ENCODE measurements around the gene NPAS3. TPM values are rescaled to one million over a fixed set of nuclear protein-coding genes. Genes with fewer than 3 reads are reported as not detected.

The NPAS3 gene
- total and polyA plus RNA-seq, 7 donors, result 0.36 to 6.4 (median 4.6) TPM; not detected in 2

DNA sequence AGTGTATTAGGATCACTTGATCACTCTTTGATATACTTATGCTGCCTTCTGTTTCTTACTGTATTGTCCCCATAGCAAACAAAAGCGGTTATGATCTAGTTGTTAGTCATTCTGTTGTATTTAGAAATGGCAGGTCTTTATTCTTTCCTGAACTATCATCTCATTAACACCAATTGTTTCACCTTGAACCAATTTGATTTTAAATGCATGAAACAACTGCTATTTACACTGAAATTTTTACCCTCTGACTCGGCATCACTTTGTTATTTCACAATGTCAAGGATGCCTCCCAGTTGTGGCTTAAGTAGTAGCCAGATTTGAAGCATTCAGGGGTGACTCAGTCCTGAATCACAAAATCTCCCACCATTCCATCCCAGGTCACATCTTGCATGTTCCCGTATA is 708.7 kb downstream of the NPAS3 start:
- no peak for TF ChIP-seq EP300 (IDR thresholded peaks at IDR 0.05)
- no peak for TF ChIP-seq CTCF (IDR thresholded peaks at IDR 0.05)
- no peak for TF ChIP-seq POLR2AphosphoS5 (IDR thresholded peaks at IDR 0.05)
- Histone ChIP-seq H3K9me3 (no peaks in the 10 kb centered on the region), H3K4me1 (no peaks in the 10 kb centered on the region), H3K36me3 (no peaks in the 10 kb centered on the region), H3K27me3 (no peaks in the 10 kb centered on the region), H3K27ac (no peak overlapping the region), H3K4me3 (no peak overlapping the region)
- 83% methylated on average over 3 of the region's 3 CpGs for WGBS, 2 donors
- DNase-seq, result no peak
- intact Hi-C loops (cut with DNase I), result no loop called here

DNA sequence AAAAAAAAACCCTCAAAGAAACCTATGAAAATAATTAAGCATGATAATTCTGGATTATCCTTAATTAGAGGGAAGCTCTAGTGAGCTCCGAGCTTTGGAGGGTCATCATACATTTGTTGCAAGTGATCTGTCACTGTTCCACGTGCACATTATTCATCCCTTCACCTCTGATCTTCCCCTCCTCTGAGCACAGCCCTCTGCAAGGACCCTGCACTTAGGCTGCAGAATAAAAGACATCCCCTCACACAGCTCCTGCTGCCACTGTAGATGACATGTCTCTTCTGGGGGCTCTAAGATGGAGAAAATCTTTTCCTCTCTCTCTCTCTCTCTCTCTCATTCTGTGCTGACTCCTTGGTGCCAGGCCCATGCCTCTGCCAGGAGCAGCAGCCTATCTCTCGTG is 711.8 kb downstream of the NPAS3 start:
- whole genome bisulfite sequencing, 2 donors, result 67 to 80% methylated on average over 3 of the region's 3 CpGs
- no peaks in the 10 kb centered on the region for H3K4me1 ChIP-seq
- no peak for DNase-seq
- TF ChIP-seq EP300 (IDR thresholded peaks at IDR 0.05), result no peak
- TF ChIP-seq POLR2AphosphoS5 (IDR thresholded peaks at IDR 0.05), result no peak
- no peak for TF ChIP-seq CTCF (IDR thresholded peaks at IDR 0.05)
- TF ChIP-seq POLR2A (IDR thresholded peaks at IDR 0.05), result no peak
- no peak overlapping the region for H3K27ac ChIP-seq
- no peaks in the 10 kb centered on the region for H3K36me3 ChIP-seq
- H3K27me3 ChIP-seq, result no peaks in the 10 kb centered on the region
- H3K4me3 ChIP-seq, result no peak overlapping the region
- H3K9me3 ChIP-seq, result no peaks in the 10 kb centered on the region
- intact Hi-C loops (cut with DNase I), result no loop called here

DNA sequence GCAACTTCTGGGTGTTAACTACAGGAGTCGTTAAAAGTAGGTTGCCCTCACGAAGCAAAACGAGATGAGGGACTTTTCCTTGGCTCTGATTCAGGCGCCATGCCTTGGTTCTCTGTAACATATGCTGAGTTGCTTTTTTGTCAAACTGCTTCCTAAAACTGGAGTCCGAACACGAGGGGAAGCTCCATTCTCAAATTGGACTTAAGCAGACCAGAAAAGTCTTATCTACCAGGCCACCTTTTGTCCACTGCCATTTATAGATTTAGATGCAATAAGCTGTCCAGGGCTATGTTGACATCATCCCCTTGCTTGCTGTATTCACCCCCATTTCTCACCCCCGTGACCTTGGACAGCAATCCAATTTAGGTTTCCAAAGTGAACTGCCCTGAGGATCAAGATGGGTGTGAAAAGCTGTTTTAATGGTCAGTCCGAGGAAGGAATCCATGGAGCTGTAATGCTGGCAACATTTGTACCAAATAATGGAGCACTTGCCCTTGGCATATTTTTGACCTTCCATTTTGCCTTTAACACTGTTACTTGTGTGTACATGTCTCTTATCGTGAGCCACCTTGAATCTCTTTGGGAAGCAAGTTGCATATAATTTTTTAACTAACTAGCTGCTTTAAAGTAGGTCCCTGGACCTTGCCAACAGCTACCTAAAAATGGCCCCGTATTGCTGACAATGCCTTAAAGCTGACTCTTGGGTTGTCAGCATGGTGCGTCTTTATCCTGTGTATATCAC is 714.1 kb downstream of the NPAS3 start:
- H3K27ac ChIP-seq, result no peak overlapping the region
- H3K27me3 ChIP-seq, result no peaks in the 10 kb centered on the region
- TF ChIP-seq EP300 (IDR thresholded peaks at IDR 0.05) (no peak), POLR2AphosphoS5 (IDR thresholded peaks at IDR 0.05) (no peak), CTCF (IDR thresholded peaks at IDR 0.05) (no peak), POLR2A (IDR thresholded peaks at IDR 0.05) (no peak)
- intact Hi-C loops (cut with DNase I), result no loop called here
- no peaks in the 10 kb centered on the region for H3K4me1 ChIP-seq
- H3K4me3 ChIP-seq, result no peak overlapping the region
- 75 to 85% methylated on average over 11 of the region's 11 CpGs for WGBS, 2 donors
- H3K36me3 ChIP-seq, result no peaks in the 10 kb centered on the region
- no peak for DNase-seq
- H3K9me3 ChIP-seq, result no peaks in the 10 kb centered on the region

DNA sequence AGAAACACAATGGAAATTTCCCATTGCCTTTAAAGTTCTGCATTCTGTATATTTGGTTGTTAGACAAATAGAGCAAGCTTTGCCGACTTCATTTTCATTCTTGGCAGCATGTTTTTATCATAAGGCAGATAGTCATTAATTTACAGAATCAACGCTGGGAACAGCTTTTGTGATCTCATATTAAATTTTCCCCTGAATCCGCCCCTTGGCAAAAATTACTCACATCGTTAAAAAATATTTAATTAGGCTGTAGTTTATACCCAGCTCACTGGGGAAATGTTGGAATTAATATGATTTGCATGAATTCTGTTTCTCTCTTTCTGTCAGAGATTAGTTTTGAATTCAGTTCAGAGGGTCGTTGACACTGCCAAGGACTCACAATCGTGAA is 714.6 kb downstream of the NPAS3 start:
- Histone ChIP-seq H3K4me1 (no peaks in the 10 kb centered on the region), H3K9me3 (no peaks in the 10 kb centered on the region), H3K27ac (no peak overlapping the region), H3K4me3 (no peak overlapping the region), H3K27me3 (no peaks in the 10 kb centered on the region), H3K36me3 (no peaks in the 10 kb centered on the region)
- WGBS, 2 donors, result 78 to 86% methylated on average over 6 of the region's 6 CpGs
- TF ChIP-seq CTCF (IDR thresholded peaks at IDR 0.05), result no peak
- no peak for TF ChIP-seq EP300 (IDR thresholded peaks at IDR 0.05)
- TF ChIP-seq POLR2AphosphoS5 (IDR thresholded peaks at IDR 0.05), result no peak
- no peak for TF ChIP-seq POLR2A (IDR thresholded peaks at IDR 0.05)
- intact Hi-C loops (cut with DNase I), result no loop called here
- no peak for DNase-seq

DNA sequence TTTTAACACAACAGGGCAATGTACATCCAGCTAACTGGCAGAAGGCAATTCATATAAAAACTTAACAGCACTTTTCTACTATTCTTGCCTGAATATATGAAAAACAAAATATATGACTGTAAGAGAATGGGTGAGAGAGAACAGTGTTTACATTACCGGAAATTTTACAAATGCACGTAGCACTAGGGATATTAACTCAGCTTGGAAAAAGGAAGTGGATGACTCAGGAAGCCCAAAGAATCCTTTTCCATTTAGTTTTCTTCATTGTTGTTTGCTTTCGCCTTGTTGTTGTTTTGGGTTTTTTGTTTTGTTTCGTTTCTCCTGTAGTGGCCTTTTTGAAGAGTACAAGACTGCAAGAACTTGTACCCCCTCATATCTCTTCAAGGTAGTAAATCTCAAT is 716.7 kb downstream of the NPAS3 start:
- H3K36me3 ChIP-seq, result no peaks in the 10 kb centered on the region
- 63 to 80% methylated on average over 4 of the region's 4 CpGs for WGBS, 2 donors

More for the DNA sequence above, 716.7 kb downstream of the NPAS3 start:
- H3K27ac ChIP-seq, result no peak overlapping the region
- H3K27me3 ChIP-seq, result no peaks in the 10 kb centered on the region
- no peak for TF ChIP-seq CTCF (IDR thresholded peaks at IDR 0.05)
- TF ChIP-seq POLR2AphosphoS5 (IDR thresholded peaks at IDR 0.05), result no peak
- no peak for TF ChIP-seq POLR2A (IDR thresholded peaks at IDR 0.05)
- no peak for TF ChIP-seq EP300 (IDR thresholded peaks at IDR 0.05)
- DNase-seq, result no peak
- no peak overlapping the region for H3K4me3 ChIP-seq
- H3K4me1 ChIP-seq, result no peaks in the 10 kb centered on the region
- no peaks in the 10 kb centered on the region for H3K9me3 ChIP-seq
- intact Hi-C loops (cut with DNase I), result no loop called here

Measured in sigmoid colon (tissue), 7 donors.